ENCODE results near the gene RPS19.
A peak's percentile ranks its signal among the peaks of the same experiment; 100 is the strongest.

The RPS19 gene

DNA sequence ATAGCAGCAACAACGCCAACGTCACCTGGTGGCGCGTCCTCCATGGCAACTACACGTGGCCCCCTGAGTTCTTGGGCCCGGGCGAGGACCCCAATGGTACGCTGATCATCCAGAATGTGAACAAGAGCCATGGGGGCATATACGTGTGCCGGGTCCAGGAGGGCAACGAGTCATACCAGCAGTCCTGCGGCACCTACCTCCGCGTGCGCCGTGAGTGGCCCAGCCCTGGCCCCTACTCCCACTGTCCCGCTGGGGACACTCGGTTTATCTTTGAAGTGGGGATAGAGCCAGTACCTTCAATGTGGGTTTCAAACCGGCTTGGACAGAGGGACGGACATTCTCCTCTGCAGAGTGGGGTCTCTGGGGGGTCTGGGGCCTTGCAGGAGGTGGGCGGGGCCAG, 19.0 kb downstream of the RPS19 start:
- DNase-seq (ENCODE audit: low read depth) = no peak

DNA sequence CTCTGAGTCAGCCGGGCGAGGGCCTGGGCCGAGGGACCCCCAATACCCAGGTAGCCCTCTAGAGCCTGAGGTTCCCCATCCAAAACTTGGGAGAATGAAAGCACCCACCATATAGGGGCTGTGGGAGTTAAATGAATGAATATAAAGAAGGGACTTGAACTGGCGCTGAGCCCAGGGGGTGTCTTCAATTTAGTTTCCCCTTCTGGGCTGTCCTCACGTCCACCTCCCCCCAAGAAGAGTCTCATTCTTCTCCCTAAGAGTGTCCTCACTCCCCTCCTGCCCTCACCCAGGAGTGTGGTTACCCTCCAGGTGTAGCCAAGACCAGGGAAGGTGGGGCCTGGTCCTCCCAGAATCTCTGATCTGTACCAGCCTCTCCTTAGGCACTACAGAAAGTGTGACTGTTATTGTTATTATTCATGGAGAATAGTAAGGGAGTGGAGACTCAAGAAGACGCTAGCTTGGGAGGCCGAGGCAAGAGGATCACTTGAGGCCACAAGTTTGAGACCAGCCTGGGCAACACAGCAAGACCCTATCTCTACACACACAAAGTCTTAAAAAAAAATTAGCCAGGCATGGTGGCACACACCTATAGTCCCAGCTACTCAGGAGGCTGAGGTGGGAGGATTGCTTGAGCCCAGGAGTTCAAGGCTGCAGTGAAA, 19.7 kb downstream of the RPS19 start:
- no peak for DNase-seq (ENCODE audit: low read depth)

DNA sequence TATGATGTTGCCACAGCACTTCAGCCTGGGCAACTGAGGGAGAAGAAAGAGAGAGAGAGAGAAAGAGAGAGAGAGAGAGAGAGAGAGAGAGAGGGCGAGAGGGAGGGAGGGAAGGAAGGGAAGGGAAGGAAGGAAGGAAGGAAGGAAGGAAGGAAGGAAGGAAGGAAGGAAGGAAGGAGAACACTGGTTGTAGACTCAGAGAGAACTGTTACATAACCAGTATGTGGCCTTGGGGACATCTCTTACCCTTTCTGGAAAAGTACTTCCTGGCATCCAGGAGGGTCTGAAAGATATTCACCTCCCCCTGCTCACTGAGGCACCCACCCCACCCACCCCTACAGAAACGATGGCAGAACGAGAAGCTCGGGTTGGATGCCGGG, 20.3 kb downstream of the RPS19 start:
- no peak for DNase-seq (ENCODE audit: low read depth)

DNA sequence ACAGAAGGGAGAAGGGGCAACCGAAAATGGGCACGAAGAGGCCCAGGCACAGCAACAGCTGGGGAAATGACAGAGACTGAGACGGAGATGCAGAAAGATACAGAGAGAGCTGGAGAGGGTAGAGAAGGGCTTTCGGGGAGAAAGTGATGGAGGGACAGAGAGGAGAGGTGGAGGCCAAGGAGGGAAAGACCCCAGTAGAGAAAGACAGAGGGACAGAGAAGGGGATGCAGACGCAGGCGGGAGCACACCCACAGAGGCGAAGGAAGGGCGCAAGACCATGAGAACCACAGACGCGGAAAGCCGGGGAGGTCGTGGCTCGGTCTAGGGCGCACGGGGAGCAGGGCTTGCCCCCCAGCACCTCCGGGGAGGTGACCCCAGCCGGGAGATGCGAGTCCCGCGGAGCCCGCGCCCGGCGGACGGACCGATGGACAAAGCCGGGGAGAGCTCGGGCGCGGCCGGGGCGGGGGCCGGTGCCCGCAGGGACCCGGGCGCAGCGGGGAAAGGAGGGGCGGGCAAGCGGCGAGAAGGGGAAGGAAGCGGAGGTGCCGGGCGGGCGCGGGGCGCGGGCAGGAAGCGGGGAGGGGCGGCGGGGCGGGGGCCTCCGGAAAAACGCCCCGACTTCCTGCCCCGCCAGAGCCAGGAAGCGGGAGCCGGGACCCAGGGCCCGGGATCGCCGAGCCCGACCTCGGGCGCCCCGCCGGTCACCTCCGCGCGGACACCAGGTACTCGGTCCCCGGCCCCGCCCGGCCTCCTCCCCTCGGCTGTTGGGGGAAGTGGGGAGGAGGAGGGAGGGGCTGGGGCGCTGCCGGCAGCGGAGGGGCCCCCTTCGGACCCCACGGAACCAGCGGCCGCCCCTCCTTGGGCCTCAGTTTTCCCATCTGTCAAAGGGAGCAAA, 22.8 kb downstream of the RPS19 start, which contains the start of gene ARHGEF1:
Gene ARHGEF1, plus strand, starts transcription at position 617 of the 895 bp plus-strand sequence. CDS start 4,899 bp downstream, outside the sequence.
- peak; percentile 37 for DNase-seq (ENCODE audit: low read depth)

DNA sequence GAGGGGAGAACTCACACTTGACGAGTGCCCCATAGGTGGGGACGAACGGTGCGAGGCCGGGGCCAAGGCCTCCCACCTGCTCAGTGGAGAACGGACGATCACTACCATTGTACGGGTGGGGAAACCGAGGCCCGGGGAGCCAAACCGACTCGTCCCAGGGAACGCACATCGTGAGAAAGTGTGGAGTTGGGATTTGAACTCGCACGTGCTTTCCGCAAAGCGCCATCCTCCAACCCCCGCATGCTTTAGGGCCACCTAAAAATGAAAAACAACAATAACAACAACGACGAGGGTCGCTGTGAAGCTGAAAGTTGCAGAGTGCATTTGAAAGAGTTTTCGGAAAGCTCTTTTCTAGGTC, 23.4 kb downstream of the RPS19 start:
- DNase-seq (ENCODE audit: low read depth) = no peak

DNA sequence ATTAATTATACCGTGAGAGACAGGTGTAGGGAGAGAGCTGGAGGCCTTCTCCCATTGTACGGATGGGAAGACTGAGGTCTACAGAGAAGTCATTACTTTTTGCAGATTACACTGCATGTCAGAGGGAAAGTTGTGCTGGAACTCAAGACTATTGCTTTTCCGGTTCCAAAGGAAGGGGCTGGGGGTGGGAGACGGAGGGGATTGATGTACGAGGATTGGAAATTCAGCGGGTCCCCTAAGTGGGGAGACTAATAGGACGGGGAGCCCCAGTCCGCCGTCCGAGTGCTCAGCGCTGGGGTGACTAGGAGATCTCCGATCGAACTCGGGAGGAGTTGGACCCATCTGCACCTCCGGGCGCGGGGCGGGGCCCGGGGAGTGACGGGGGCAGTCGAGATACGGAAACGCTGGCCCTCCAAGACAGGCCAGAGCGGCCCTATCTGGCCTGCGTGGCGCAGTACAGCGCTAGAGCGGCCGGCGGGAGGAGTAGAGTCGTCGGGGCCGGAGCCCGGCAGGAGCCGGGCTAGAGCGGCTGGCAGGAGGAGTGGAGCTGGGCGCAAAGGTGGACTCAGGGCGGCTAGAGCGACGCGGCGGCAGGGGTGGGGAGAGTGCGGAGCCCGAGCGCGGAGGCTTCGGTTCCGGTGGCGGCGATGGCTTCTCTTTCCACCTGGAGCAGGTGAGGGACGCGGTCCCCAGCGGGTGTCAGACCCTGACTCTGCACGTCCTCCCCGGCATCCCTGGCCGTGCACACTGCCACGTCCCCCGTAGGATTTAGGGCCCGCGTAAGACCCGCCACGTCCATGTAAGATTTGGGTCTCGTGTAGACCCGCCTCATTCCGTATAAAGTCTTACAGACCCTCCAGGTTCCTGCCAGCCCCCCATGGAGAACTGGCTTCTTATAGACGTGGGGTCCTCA, 24.0 kb downstream of the RPS19 start:
- DNase-seq (ENCODE audit: low read depth) = peak; percentile 98

DNA sequence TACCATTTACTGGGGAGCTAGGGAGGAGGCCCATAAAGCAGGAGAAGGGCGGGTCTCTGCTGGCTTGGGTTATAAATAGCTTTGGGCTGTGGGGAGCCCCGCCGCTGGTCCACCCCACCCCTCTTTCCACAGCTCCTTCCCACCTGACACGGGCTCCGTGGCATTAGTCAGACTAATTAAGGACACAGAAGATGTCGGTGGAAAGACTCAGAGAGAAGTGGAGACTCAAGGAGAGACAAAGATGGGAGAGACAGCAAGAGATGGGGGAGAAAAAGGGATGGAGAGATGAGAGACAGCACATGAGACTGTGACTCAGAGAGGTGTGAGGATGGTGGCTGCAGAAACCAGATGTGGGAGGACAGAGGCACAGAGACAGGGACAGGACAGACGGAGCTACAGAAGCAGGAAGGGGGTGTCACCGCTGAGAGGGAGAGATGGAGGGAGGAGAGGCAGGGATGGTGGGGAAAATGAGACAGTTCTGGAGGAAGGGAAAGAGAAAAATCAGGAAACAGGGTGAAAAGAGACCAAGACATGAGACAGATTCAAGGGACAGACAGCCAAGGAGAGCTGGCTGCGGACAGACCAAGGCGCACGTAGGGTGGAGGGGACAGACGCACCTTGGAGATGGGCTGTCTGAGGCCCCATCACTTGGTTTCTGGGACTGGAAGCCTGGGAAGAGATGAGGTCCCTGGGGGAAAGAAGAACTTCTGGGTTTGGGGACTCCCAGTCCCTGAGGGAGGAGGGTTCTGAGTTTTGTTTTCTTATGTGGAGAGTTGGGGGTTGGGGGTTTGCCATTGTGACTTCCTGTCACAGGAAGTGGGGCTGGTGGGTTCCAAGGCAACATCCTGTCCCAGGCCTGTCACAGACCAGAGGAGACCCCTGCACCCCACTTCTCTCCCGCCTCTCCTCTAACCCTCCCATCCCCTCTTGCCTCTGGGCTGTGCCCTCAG, 27.0 kb downstream of the RPS19 start:
- DNase-seq (ENCODE audit: low read depth) = no peak

DNA sequence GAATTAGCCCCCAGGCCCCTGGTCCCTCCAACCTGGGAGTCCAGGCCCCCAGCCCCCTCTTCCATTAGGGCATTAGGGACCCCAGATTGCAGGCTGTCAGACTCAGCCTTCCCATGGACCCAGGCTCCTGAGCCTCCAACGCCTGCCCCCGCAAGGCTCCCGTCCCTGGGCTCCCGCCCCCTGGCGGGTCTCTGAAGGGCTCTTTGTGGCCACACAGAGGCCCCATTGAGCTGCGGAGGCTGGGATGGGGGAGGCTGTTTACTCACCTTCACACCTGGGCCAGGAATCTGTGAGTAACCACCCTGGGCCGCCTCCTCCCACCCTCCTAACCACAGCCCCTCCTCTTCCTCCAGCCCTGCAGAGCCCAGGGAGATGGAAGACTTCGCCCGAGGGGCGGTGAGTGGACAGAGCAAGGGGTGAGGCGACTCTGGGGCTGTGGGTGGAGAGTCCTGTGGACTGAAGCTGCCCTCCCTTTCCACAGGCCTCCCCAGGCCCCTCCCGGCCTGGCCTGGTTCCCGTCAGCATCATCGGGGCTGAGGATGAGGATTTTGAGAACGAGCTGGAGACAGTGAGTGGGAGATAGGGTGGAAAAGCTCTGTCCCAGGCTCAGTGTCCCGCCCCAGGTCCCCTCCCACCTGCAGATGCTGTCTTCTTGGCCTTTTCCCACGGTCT, 27.8 kb downstream of the RPS19 start:
- no peak for DNase-seq (ENCODE audit: low read depth)

DNA sequence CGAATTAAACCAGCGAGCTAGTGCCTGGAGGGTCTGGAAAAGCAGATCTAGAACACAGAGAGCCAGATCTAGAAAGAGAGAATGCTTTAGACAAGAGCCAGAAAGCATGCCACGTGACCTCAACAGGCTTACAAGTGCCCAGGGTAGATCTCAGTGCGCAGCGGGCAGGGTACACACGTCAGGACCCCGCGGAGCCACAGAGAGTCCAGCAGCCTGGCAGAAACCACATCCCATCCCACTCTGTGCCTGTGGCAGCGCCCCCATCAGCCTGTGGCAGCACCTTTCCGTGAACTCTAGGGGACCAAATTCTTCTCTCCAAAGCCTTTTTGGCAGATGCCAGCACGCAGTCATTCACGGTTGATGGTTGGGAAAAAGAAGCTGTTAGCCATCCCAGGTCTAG, 28.9 kb downstream of the RPS19 start:
- no peak for DNase-seq (ENCODE audit: low read depth)

DNA sequence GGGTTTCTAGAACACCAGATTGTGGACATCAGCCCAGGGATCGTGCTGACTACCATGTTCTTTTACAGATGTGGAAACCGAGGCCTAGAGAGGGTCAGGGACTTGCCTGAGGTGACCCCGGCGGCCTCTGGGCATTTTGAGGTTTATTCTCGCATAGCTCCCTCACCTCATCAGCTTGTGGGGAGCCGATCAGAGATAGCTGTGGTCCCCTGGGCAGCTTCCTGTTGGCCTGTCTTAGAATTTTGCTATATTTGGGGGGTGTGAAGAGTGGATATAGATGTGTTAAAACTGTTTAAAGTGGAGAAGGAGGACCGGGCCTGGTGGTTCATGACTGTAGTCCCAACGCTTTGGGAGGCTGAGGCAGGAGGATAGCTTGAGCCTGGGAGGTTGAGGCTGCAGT, 29.8 kb downstream of the RPS19 start:
- no peak for DNase-seq (ENCODE audit: low read depth)

DNA sequence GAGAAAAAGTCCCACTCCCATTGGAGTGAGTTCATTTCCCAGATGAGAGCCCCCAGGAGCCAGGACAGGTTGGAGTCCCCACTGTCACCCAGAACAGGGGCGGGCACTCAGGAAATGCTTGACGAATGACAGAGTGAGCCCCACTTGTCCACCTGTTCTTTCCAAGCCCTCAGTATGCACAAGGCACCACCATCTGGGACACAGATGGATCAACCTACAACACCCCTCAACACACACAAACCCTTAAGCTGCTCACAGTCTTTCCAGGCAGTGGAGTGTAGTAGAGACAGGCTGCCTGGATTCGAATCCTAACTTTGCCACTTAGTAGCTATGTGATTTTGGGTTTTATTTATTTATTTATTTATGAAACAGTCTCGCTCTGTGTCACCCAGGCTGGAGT, 30.9 kb downstream of the RPS19 start:
- no peak for DNase-seq (ENCODE audit: low read depth)

DNA sequence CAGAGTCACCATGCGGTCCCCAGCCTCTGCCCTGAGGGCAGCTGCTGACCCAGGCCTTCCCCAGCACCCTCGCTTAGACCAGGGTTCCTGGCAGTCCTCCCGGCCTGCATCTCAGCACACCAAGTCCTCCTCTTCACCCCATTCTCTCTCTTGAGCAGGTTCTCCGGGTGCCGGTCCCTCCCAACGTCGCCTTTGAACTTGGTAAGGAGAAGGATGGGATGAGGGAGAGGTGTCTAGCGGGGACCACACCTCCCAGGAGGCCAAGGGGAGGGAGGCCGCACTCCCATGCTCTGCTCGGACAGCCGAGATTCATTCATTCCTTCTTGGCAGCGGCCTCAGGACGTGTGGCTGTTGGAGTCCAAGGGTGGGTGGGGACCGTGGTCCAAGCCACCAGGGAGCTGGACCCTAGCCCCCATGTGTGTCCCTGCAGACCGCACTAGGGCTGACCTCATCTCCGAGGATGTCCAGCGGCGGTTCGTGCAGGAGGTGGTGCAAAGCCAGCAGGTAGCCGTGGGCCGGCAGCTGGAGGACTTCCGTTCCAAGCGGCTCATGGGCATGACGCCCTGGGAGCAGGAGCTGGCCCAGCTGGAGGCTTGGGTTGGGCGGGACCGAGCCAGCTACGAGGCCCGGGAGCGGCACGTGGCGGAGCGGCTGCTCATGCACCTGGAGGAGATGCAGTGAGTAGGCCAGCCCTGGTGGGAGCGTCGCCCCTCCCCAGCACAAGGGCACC, 32.3 kb downstream of the RPS19 start:
- no peak for DNase-seq (ENCODE audit: low read depth)

DNA sequence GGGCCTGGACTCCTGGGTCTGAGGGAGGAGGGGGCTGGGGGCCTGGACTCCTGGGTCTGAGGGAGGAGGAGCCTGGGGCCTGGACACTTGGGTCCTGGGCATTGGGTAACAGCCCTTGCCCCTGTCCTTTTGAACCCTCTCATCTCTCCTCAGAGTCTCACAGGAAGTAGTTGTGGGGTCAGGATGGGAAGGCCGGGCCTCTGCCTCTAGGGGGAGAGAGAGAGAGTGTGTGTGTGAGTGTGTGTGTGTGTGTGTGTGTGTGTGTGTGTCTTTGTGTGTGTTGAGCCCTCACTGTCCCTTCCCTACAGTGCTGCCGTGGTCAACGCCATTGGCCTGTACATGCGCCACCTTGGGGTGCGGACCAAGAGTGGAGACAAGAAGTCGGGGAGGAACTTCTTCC, 33.8 kb downstream of the RPS19 start:
- no peak for DNase-seq (ENCODE audit: low read depth)

DNA sequence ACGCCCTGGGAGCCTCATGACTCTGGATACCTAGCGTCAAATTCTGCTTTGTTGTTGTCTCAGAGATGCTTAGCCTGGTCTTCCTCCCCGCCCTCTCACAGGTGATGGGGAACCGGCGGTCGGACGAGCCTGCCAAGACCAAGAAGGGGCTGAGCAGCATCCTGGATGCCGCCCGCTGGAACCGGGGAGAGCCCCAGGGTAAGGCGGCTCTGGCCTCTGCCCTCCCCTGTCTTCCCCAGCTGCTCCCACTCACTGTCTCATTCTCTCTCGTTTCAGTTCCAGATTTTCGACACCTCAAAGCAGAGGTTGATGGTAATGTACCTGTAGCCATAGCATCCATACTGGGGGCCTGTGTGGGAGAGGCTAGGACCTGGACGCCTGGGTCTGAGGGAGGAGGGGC, 34.3 kb downstream of the RPS19 start:
- DNase-seq (ENCODE audit: low read depth) = no peak

DNA sequence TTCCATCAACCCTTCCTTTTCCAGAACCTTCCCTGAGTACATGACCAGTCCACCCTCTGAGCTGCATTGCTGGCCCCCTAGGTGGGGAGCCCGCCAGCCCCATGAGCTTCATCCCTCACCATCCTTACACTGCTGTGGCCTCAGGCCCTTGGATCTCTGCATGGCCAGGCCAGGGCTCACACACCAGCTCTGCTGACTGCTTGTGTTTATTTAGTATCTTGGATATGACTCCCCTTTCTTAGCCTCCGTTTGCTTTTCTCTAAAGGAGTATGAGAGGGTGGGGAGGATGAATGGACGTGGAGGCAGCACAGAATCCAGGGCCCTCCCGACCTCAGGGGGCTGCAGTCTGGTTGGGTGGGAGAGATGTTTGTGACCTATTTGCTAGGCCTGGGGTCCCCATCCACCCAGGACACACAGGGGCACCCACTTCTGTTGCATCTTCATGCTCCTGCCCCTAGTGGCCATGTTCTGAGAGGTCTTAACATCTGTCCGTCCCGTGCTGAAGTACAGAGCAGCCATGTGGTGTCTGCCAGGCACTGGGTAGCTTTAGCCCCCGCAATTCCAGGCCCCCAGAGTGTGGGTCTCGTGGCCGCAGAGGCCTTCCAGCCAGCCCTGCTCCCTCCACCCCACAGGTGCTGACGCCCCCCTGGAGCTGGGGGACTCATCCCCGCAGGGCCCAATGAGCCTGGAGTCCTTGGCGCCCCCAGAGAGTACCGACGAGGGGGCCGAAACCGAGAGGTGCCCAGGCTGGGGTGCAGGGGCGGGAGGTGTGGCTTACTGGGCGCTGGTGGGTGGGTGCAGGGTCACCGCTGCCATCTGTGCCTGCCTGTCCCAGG, 35.9 kb downstream of the RPS19 start:
- DNase-seq (ENCODE audit: low read depth) = no peak

DNA sequence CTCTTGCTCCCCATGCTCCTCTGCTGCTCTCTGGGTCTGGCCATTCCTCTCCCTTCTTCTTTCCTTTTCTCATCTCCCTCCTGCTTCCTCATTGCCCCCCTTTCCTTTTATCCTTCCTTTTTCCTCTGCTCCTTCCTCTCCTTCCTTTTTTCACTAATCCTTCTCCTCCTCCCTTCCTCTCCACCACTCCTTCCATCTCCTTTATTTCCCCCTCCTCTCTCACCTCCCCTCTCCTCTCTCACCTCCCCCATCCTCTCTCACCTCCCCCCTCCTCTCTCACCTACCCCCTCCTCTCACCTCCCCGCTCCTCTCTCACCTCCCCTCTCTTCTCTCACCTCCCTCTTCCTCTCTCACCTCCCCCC, 36.5 kb downstream of the RPS19 start:
- DNase-seq (ENCODE audit: low read depth) = no peak

DNA sequence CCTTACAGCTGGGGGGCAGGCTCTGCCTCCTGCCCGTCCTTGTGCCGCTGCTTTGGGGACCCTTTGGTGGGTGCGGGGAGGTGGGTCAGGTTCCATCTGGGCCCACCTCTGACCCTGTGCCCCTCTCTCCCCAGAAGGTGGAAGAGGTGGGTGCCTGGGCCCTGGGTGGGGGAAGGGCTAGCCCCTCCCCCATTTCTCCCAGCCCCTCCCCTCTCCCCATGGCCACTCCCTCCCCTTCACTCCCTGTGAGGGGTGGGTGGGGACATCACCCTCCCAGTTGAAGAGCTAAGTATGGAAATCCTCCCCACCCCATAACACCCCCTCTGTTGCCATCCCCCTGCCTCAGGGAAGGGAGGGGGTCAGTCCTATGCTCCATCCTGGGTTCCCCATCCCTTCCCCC, 37.1 kb downstream of the RPS19 start:
- DNase-seq (ENCODE audit: low read depth) = no peak

DNA sequence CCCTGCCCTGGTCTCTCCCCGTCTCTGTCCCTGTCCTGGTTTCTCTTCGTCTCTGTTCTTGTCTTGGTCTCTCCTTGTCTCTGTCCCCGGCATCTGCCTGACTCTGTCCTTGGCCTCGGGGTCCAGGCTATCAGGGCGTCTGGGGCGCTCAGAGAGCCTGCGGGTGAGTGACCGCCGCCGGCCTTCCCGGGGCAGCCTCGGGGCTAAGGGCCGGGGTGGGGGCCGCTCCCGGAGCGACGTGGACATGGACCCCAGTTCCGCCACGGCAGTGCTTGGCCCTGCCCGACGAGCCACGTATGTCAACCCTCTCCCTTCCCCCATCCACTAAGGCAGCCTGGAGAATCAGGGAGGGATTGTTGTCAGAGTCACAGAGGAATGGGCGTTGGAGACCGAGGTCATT, 37.8 kb downstream of the RPS19 start:
- DNase-seq (ENCODE audit: low read depth) = no peak

DNA sequence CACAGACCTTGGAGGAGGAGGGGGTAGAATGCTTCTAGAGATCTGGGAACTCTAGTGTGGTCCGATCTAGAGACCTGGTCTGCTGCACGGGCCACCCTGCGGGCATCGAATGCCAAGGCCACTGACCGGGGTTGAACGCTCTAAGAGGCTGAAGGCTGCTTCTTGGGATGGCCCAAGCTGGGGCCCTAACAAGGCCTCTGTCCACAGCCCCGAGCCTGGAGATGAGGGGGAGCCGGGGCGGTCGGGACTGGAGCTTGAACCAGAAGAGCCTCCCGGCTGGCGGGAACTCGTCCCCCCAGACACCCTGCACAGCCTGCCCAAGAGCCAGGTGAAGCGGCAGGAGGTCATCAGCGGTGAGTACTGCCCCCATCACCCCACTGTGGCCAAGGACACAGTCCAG, 38.2 kb downstream of the RPS19 start:
- no peak for DNase-seq (ENCODE audit: low read depth)
